Muscle of leg (tissue), 11 donors: ENCODE data around the gene ACBD3. TPM values are rescaled to one million over a fixed set of nuclear protein-coding genes. Genes with fewer than 3 reads are reported as not detected.

ENCODE experiments used
- DNase-seq: peaks from one replicate; pipeline ENCODE4 v3.0.0; 2013
- H3K27ac ChIP-seq: one replicate; pipeline ENCODE4 v1.5.1; 2013; ENCODE audit warnings: mild to moderate bottlenecking, low read length, control low read depth
- H3K27me3 ChIP-seq: one replicate; pipeline ENCODE4 v1.6.1; 2013; ENCODE audit warnings: low read length; ENCODE audit not compliant: control insufficient read depth, insufficient read depth
- H3K36me3 ChIP-seq: one replicate; pipeline ENCODE4 v1.6.1; 2013; ENCODE audit warnings: low read length; ENCODE audit not compliant: control insufficient read depth, insufficient read depth
- H3K4me1 ChIP-seq: one replicate; pipeline ENCODE4 v1.6.1; 2013; ENCODE audit warnings: low read length; ENCODE audit not compliant: control insufficient read depth, insufficient read depth
- H3K4me3 ChIP-seq: one replicate; pipeline ENCODE4 v1.5.1; 2013; ENCODE audit warnings: low read length, control low read depth
- H3K9me3 ChIP-seq: replicated peaks from 2 replicates; pipeline ENCODE4 v1.6.1; 2013; ENCODE audit warnings: low read depth, low read length; ENCODE audit not compliant: control insufficient read depth
- WGBS: methylation state at CpG from one replicate; pipeline ENCODE4 v1.1.5; 2013; ENCODE audit warnings: missing lambda C conversion rate; ENCODE audit not compliant: insufficient coverage; 5-methylcytosine and 5-hydroxymethylcytosine counted together
- polyA plus RNA-seq, 8 donors: library from polyadenylated mRNA; unstranded; fragments of 120-200 nt; gene quantifications; one replicate each; pipeline versions ENCODE4 v1.2.1 to v1.2.3, GENCODE V29; 2013; ENCODE audit warnings: inconsistent platforms in 1 of 8, low replicate concordance in 1 of 8; ENCODE audit not compliant: insufficient read length in 8 of 8, insufficient read depth in 1 of 8
- total RNA-seq: library from RNA; stranded (reverse); fragments of 120-200 nt; gene quantifications from one replicate; pipeline ENCODE4 v1.2.4, GENCODE V29; 2013

ACBD3 gene
- total and polyA plus RNA-seq, 9 donors, result 32.8 to 66.6 (median 58.5) TPM

- Histone ChIP-seq H3K4me1 (peaks cover 22% of the 10 kb centered on the region), H3K27ac (no peak overlapping the region), H3K36me3 (no peaks in the 10 kb centered on the region), H3K9me3 (no peaks in the 10 kb centered on the region), H3K27me3 (peaks cover 11% of the 10 kb centered on the region), H3K4me3 (no peak overlapping the region)
- DNase-seq, result no peak
- 48% methylated on average over 29 of the region's 31 CpGs for WGBS
Observed at GRCh38 chr1:226126824-226127569, 59.5 kb downstream of the ACBD3 start.

- H3K4me1 ChIP-seq, result peaks cover 26% of the 10 kb centered on the region
- H3K27me3 ChIP-seq, result peaks cover 11% of the 10 kb centered on the region
- H3K27ac ChIP-seq, result no peak overlapping the region
- no peak overlapping the region for H3K4me3 ChIP-seq
- DNase-seq, result no peak
- 90% methylated on average over 8 of the region's 10 CpGs for WGBS
- no peaks in the 10 kb centered on the region for H3K36me3 ChIP-seq
- no peaks in the 10 kb centered on the region for H3K9me3 ChIP-seq
Observed at GRCh38 chr1:226125831-226126230, 60.7 kb downstream of the ACBD3 start.

- peak; percentile 86 for DNase-seq
- H3K4me1 ChIP-seq, result peaks cover 26% of the 10 kb centered on the region
- WGBS, result 3% methylated on average over 12 of the region's 12 CpGs
- no peak overlapping the region for H3K27ac ChIP-seq
- H3K4me3 ChIP-seq, result no peak overlapping the region
- peaks cover 11% of the 10 kb centered on the region for H3K27me3 ChIP-seq
- no peaks in the 10 kb centered on the region for H3K9me3 ChIP-seq
- H3K36me3 ChIP-seq, result no peaks in the 10 kb centered on the region
Observed at GRCh38 chr1:226125097-226125630, 61.4 kb downstream of the ACBD3 start.

- Histone ChIP-seq H3K27me3 (peaks cover 13% of the 10 kb centered on the region), H3K9me3 (no peaks in the 10 kb centered on the region), H3K4me1 (peaks cover 24% of the 10 kb centered on the region), H3K4me3 (no peak overlapping the region), H3K36me3 (no peaks in the 10 kb centered on the region), H3K27ac (no peak overlapping the region)
- WGBS, result 73% methylated on average over 7 of the region's 14 CpGs
- DNase-seq, result no peak
Observed at GRCh38 chr1:226123591-226124471, 62.7 kb downstream of the ACBD3 start.

- Histone ChIP-seq H3K4me3 (no peak overlapping the region), H3K9me3 (no peaks in the 10 kb centered on the region), H3K27me3 (peaks cover 13% of the 10 kb centered on the region), H3K27ac (no peak overlapping the region), H3K4me1 (peaks cover 18% of the 10 kb centered on the region), H3K36me3 (no peaks in the 10 kb centered on the region)
- 57% methylated on average over 1 of the region's 4 CpGs for WGBS
- no peak for DNase-seq
Observed at GRCh38 chr1:226123212-226123560, 63.4 kb downstream of the ACBD3 start.

- H3K27ac ChIP-seq, result peak overlapping the region; percentile 47
- H3K9me3 ChIP-seq, result no peaks in the 10 kb centered on the region
- H3K36me3 ChIP-seq, result no peaks in the 10 kb centered on the region
- H3K27me3 ChIP-seq, result peaks cover 13% of the 10 kb centered on the region
- peaks cover 10% of the 10 kb centered on the region for H3K4me1 ChIP-seq
- H3K4me3 ChIP-seq, result peak overlapping the region; percentile 58
- under 1% methylated on average over 104 of the region's 104 CpGs for WGBS
- peak; percentile 74 for DNase-seq
Observed at GRCh38 chr1:226121587-226122400, 64.7 kb downstream of the ACBD3 start.

- no peak overlapping the region for H3K27ac ChIP-seq
Observed at GRCh38 chr1:226121049-226121586, 65.4 kb downstream of the ACBD3 start.

GRCh38 chr1:226120398-226120797 is 66.1 kb downstream of the ACBD3 start:
- H3K27me3 ChIP-seq, result peaks cover 13% of the 10 kb centered on the region
- DNase-seq, result no peak
- no peaks in the 10 kb centered on the region for H3K9me3 ChIP-seq
- no peaks in the 10 kb centered on the region for H3K36me3 ChIP-seq
- peaks cover 10% of the 10 kb centered on the region for H3K4me1 ChIP-seq
- WGBS, result 89% methylated on average over 3 of the region's 5 CpGs
- no peak overlapping the region for H3K27ac ChIP-seq
- no peak overlapping the region for H3K4me3 ChIP-seq

More at GRCh38 chr1:226121049-226121586, 65.4 kb downstream of the ACBD3 start:
- Histone ChIP-seq H3K4me3 (peak overlapping the region; percentile 22), H3K27me3 (peaks cover 13% of the 10 kb centered on the region), H3K9me3 (no peaks in the 10 kb centered on the region), H3K36me3 (no peaks in the 10 kb centered on the region), H3K4me1 (peaks cover 10% of the 10 kb centered on the region)
- WGBS, result 8% methylated on average over 37 of the region's 37 CpGs
- no peak for DNase-seq

GRCh38 chr1:226119169-226119568 is 67.4 kb downstream of the ACBD3 start:
- no peak overlapping the region for H3K27ac ChIP-seq
- no peaks in the 10 kb centered on the region for H3K36me3 ChIP-seq
- no peak for DNase-seq
- H3K4me3 ChIP-seq, result no peak overlapping the region
- H3K9me3 ChIP-seq, result no peaks in the 10 kb centered on the region
- 85% methylated on average over 3 of the region's 6 CpGs for WGBS
- H3K4me1 ChIP-seq, result peaks cover 10% of the 10 kb centered on the region
- H3K27me3 ChIP-seq, result peaks cover 10% of the 10 kb centered on the region
